T-helper 2 cell (primary cell): ENCODE results near the gene CLDN4.
A peak's percentile ranks its signal among the peaks of the same experiment; 100 is the strongest.
"Not testable (repeated sequence)": the region's sequence is repeated elsewhere in the genome, so short reads cannot be mapped to it uniquely, and the experiment has no call there.

Experiments used
- DNase-seq, 5 experiments: peaks; one replicate each; pipeline versions ENCODE4 v3.0.0 to v3.0.0-alpha.2; 2012 to 2022
- total RNA-seq, 2 donors: gene quantifications; one replicate each; lab custom pipeline; 2026; lab: John Stamatoyannopoulos, UW

The CLDN4 gene
- total RNA-seq = 0 to 0.13 reads per million in 2 donors

- no peak for DNase-seq
Measured at GRCh38 chr7:73830681-73831583, at the start of gene CLDN4. Gene CLDN4, plus strand, starts transcription at chr7:73830996. Its CDS starts 206 bp downstream, at chr7:73831202.

- no peak for DNase-seq
Measured at GRCh38 chr7:73786588-73786987, 44.2 kb upstream of the CLDN4 start.

- DNase-seq = not testable (repeated sequence)
Measured at GRCh38 chr7:73787786-73788048, 43.1 kb upstream of the CLDN4 start.

- DNase-seq = no peak
Measured at GRCh38 chr7:73789051-73789450, 41.7 kb upstream of the CLDN4 start.

- DNase-seq = not testable (repeated sequence)
Measured at GRCh38 chr7:73791170-73791690, 39.6 kb upstream of the CLDN4 start.

- DNase-seq = not testable (repeated sequence)
Measured at GRCh38 chr7:73795188-73795587, 35.6 kb upstream of the CLDN4 start.

- not testable (repeated sequence) for DNase-seq
Measured at GRCh38 chr7:73796656-73797055, 34.1 kb upstream of the CLDN4 start.

GRCh38 chr7:73797176-73797575 lies 33.6 kb upstream of the CLDN4 start:
- DNase-seq = not testable (repeated sequence)

GRCh38 chr7:73799282-73800141 lies 31.3 kb upstream of the CLDN4 start:
- no peak for DNase-seq

- no peak for DNase-seq
Measured at GRCh38 chr7:73801577-73801976, 29.2 kb upstream of the CLDN4 start.

- DNase-seq = no peak
Measured at GRCh38 chr7:73802459-73802858, 28.3 kb upstream of the CLDN4 start.

GRCh38 chr7:73809467-73809951 lies 21.3 kb upstream of the CLDN4 start:
- no peak for DNase-seq

GRCh38 chr7:73810998-73811360 lies 19.8 kb upstream of the CLDN4 start:
- no peak for DNase-seq

- DNase-seq = peak in 4 of 5 experiments; percentile 18 to 48 (median 36)
Measured at GRCh38 chr7:73811760-73812168, 19.0 kb upstream of the CLDN4 start.

- no peak for DNase-seq
Measured at GRCh38 chr7:73812996-73813395, 17.8 kb upstream of the CLDN4 start.

GRCh38 chr7:73815436-73815835 lies 15.4 kb upstream of the CLDN4 start:
- no peak for DNase-seq

- no peak for DNase-seq
Measured at GRCh38 chr7:73817121-73817520, 13.7 kb upstream of the CLDN4 start.

- DNase-seq = no peak
Measured at GRCh38 chr7:73820013-73820412, 10.8 kb upstream of the CLDN4 start.

GRCh38 chr7:73821597-73822285 lies 9.1 kb upstream of the CLDN4 start:
- not testable (repeated sequence) for DNase-seq

- no peak for DNase-seq
Measured at GRCh38 chr7:73822319-73823173, 8.2 kb upstream of the CLDN4 start.

- DNase-seq = no peak
Measured at GRCh38 chr7:73823257-73823656, 7.5 kb upstream of the CLDN4 start.
